Keratinocyte (primary cell): ENCODE data around the gene HIGD1C. TPM values are rescaled to one million over a fixed set of nuclear protein-coding genes. Genes with fewer than 3 reads are reported as not detected.
"Not testable (repeated sequence)": the region's sequence is repeated elsewhere in the genome, so short reads cannot be mapped to it uniquely, and the experiment has no call there.

ENCODE experiments used
- DNase-seq: peaks from one replicate; pipeline ENCODE4 v3.0.0-alpha.2; 2011; ENCODE audit warnings: low read depth, missing footprints, low spot score
- FAIRE-seq: peaks from 2 replicates; lab custom pipeline; 2011; peaks lifted over from hg19 to GRCh38; lab: Jason Lieb, UNC
- H2AFZ ChIP-seq: 2 replicates; pipeline ENCODE4 v1.6.0; 2012; ENCODE audit warnings: low read length, control low read depth, inconsistent platforms; ENCODE audit not compliant: control insufficient read depth
- H3K27ac ChIP-seq: 2 replicates; pipeline ENCODE4 v1.5.1; 2011; ENCODE audit warnings: low read length; ENCODE audit not compliant: control insufficient read depth, insufficient read depth
- H3K27me3 ChIP-seq: 3 replicates; pipeline ENCODE4 v1.6.0; 2011; ENCODE audit warnings: low read length; ENCODE audit not compliant: control insufficient read depth, insufficient read depth; ENCODE audit errors: extremely low read depth
- H3K36me3 ChIP-seq, 2 experiments: 2 replicates in 1 of 2; 3 replicates in 1 of 2; pipeline ENCODE4 v1.5.1; 2011; ENCODE audit warnings: low read length in 2 of 2, mild to moderate bottlenecking in 1 of 2; ENCODE audit not compliant: control insufficient read depth in 2 of 2, insufficient read depth in 2 of 2; ENCODE audit errors: extremely low read depth in 1 of 2
- H3K4me1 ChIP-seq: 3 replicates; pipeline ENCODE4 v1.5.1; 2011; ENCODE audit warnings: low read length; ENCODE audit not compliant: control insufficient read depth, insufficient read depth; ENCODE audit errors: extremely low read depth
- H3K4me2 ChIP-seq: 3 replicates; pipeline ENCODE4 v1.6.0; 2011; ENCODE audit warnings: low read depth, low read length; ENCODE audit not compliant: control insufficient read depth, insufficient read depth; ENCODE audit errors: extremely low read depth
- H3K4me3 ChIP-seq, 3 experiments: fragments of 200-600 bp in 1 of 3; sonication (generic) in 1 of 3; 2 replicates in 2 of 3; 3 replicates in 1 of 3; pipeline ENCODE4 v1.5.1; 2011 to 2016; ENCODE audit warnings: low read length in 3 of 3, mild to moderate bottlenecking in 3 of 3, control low read depth in 2 of 3, inconsistent platforms in 1 of 3, low read depth in 1 of 3, mixed read lengths in 1 of 3, mixed run types in 1 of 3, moderate library complexity in 1 of 3; ENCODE audit not compliant: control insufficient read depth in 2 of 3, insufficient read depth in 2 of 3; ENCODE audit errors: extremely low read depth in 1 of 3
- H3K79me2 ChIP-seq: 2 replicates; pipeline ENCODE4 v1.6.0; 2012; ENCODE audit warnings: low read length; ENCODE audit not compliant: control insufficient read depth, insufficient read depth
- H3K9ac ChIP-seq: 3 replicates; pipeline ENCODE4 v1.6.0; 2011; ENCODE audit warnings: low read length; ENCODE audit not compliant: control insufficient read depth, insufficient read depth; ENCODE audit errors: extremely low read depth
- H3K9me1 ChIP-seq: 3 replicates; pipeline ENCODE4 v1.6.0; 2011; ENCODE audit warnings: low read length; ENCODE audit not compliant: control insufficient read depth, insufficient read depth; ENCODE audit errors: extremely low read depth
- H3K9me3 ChIP-seq: 2 replicates; pipeline ENCODE4 v1.5.1; 2012; ENCODE audit warnings: low read depth, low read length; ENCODE audit not compliant: control insufficient read depth
- H4K20me1 ChIP-seq: 3 replicates; pipeline ENCODE4 v1.6.0; 2011; ENCODE audit warnings: low read length; ENCODE audit not compliant: control insufficient read depth, insufficient read depth; ENCODE audit errors: extremely low read depth
- CTCF ChIP-seq, 3 experiments: IDR thresholded peaks in 1 of 3; conservative IDR thresholded peaks in 1 of 3; optimal IDR thresholded peaks in 1 of 3; 2 replicates in 2 of 3; 3 replicates in 1 of 3; pipeline versions ENCODE3 to v1.5.1; 2011; ENCODE audit warnings: low read length in 3 of 3, mild to moderate bottlenecking in 3 of 3, moderate library complexity in 2 of 3, control low read depth in 1 of 3, inconsistent platforms in 1 of 3; ENCODE audit not compliant: insufficient read depth in 2 of 3; ENCODE audit errors: extremely low read depth in 1 of 3
- EZH2 ChIP-seq: IDR thresholded peaks from one replicate; pipeline ENCODE4 v1.6.1; 2012; ENCODE audit warnings: inconsistent platforms, mild to moderate bottlenecking, low read length, moderate library complexity
- dilution Hi-C: fragments of 300-500 bp; cut with MboI; formaldehyde crosslinking; loops from one replicate; pipeline ENCODE4 v1.7.0; 2020; ENCODE audit warnings: low sequenced_read_pairs; ENCODE audit not compliant: extremely low pct_ligation_motif_present
- polyA plus RNA-seq, 5 experiments: library from polyadenylated mRNA; depleted of rRNA in 3 of 5; stranded (reverse) in 3 of 5; stranded (forward) in 1 of 5; unstranded in 1 of 5; fragments of >200 nt; gene quantifications; 1 replicate in 1 of 5; 2 replicates in 3 of 5; 3 replicates in 1 of 5; pipeline versions ENCODE4 v1.2.1 to v1.2.3, GENCODE V29; 2011 to 2012; ENCODE audit warnings: missing spikeins in 2 of 5, low read depth in 1 of 5, low replicate concordance in 1 of 5

The HIGD1C gene
- polyA plus RNA-seq, 1 donor (not counting 4 experiments of a cell fraction or from before 2014, with no cell fraction given) = not detected

- H3K9me3 ChIP-seq = no peaks in the 10 kb centered on the region
- TF ChIP-seq EZH2 (no peak), CTCF (optimal IDR thresholded peaks at IDR 0.05 in 1 of 3, IDR thresholded peaks at IDR 0.05 in 1 of 3, conservative IDR thresholded peaks at IDR 0.05 in 1 of 3; ENCODE audit: extremely low read depth in 1 of 3, insufficient read depth in 2 of 3, low read length in 3 of 3) (no peak)
- DNase-seq (no peak), FAIRE-seq (no peak)
- H3K27me3 ChIP-seq = no peaks in the 10 kb centered on the region
- dilution Hi-C loops = no loop called here
- H3K4me1 ChIP-seq = no peaks in the 10 kb centered on the region
- no peak overlapping the region for H3K27ac ChIP-seq
- no peaks in the 10 kb centered on the region for H3K36me3 ChIP-seq
- H4K20me1 ChIP-seq = no peaks in the 10 kb centered on the region
- H3K9ac ChIP-seq = no peak overlapping the region
- no peaks in the 10 kb centered on the region for H3K9me1 ChIP-seq
- no peak overlapping the region for H3K4me2 ChIP-seq
- H2AFZ ChIP-seq = no peak overlapping the region
- no peaks in the 10 kb centered on the region for H3K79me2 ChIP-seq
- no peak overlapping the region for H3K4me3 ChIP-seq
Observed at GRCh38 chr12:50951112-50951511, 1.2 kb upstream of the HIGD1C start.

GRCh38 chr12:50953047-50953446, 703 bp downstream of the HIGD1C start:
- H3K79me2 ChIP-seq = no peaks in the 10 kb centered on the region
- no peak overlapping the region for H3K9ac ChIP-seq
- no peaks in the 10 kb centered on the region for H3K9me3 ChIP-seq
- no peaks in the 10 kb centered on the region for H3K27me3 ChIP-seq
- no peaks in the 10 kb centered on the region for H3K9me1 ChIP-seq
- dilution Hi-C loops = no loop called here
- no peaks in the 10 kb centered on the region for H3K4me1 ChIP-seq
- DNase-seq (no peak), FAIRE-seq (no peak)
- H3K4me3 ChIP-seq = no peak overlapping the region
- H3K27ac ChIP-seq = no peak overlapping the region
- H4K20me1 ChIP-seq = no peaks in the 10 kb centered on the region
- H3K4me2 ChIP-seq = no peak overlapping the region
- TF ChIP-seq CTCF (optimal IDR thresholded peaks at IDR 0.05 in 1 of 3, IDR thresholded peaks at IDR 0.05 in 1 of 3, conservative IDR thresholded peaks at IDR 0.05 in 1 of 3; ENCODE audit: extremely low read depth in 1 of 3, insufficient read depth in 2 of 3, low read length in 3 of 3) (no peak), EZH2 (no peak)
- H3K36me3 ChIP-seq = no peaks in the 10 kb centered on the region
- no peak overlapping the region for H2AFZ ChIP-seq

- H3K36me3 ChIP-seq, H3K27ac ChIP-seq, H3K4me2 ChIP-seq, H4K20me1 ChIP-seq, dilution Hi-C loops, H3K27me3 ChIP-seq, DNase-seq, H3K4me3 ChIP-seq, H3K9ac ChIP-seq, H3K4me1 ChIP-seq, FAIRE-seq, H3K9me1 ChIP-seq, H3K79me2 ChIP-seq, H3K9me3 ChIP-seq, H2AFZ ChIP-seq: not testable (repeated sequence)
Observed at GRCh38 chr12:50954789-50955188, 2.4 kb downstream of the HIGD1C start.
